ENCODE data around the gene TEKTIP1. TPM values are rescaled to one million over a fixed set of nuclear protein-coding genes. Genes with fewer than 3 reads are reported as not detected.

Gene TEKTIP1
- total and polyA plus RNA-seq, 10 of the 15 experiments (the other 5 are each of a cell fraction or from before 2014, with no cell fraction given), result 0.18 to 2.6 (median 0.60) TPM; not detected in 5

- Histone ChIP-seq H3K4me1 (ENCODE audit: control insufficient read depth, insufficient read depth, low read length) (peaks cover 7% of the 10 kb centered on the region), H3K4me3 (peak within 1 kb of the TSS; percentile 99), H3K4me2 (ENCODE audit: control insufficient read depth, insufficient read depth) (peak within 1 kb of the TSS; percentile 97), H3K27ac (ENCODE audit: control insufficient read depth, insufficient read depth) (peak within 1 kb of the TSS; percentile 91), H3K36me3 (ENCODE audit: control insufficient read depth in 2 of 2, insufficient read depth in 2 of 2, low read length in 1 of 2) (no peaks in the 10 kb centered on the region; a peak in 3 of 4 replicates), H4K20me1 (ENCODE audit: control insufficient read depth, insufficient read depth) (no peaks in the 10 kb centered on the region), H3K9ac (ENCODE audit: control insufficient read depth, insufficient read depth, low read length) (peak within 1 kb of the TSS; percentile 91), H2AFZ (ENCODE audit: control insufficient read depth, low read depth, low read length) (peak within 1 kb of the TSS; percentile 98), H3K27me3 (replicated peaks in 1 of 2; ENCODE audit: control insufficient read depth in 2 of 2, insufficient read depth in 2 of 2, low read length in 1 of 2) (no peaks in the 10 kb centered on the region), H3K79me2 (ENCODE audit: control insufficient read depth, insufficient read depth, low read length) (peaks cover 36% of the 10 kb centered on the region), H3K9me3 (replicated peaks; ENCODE audit: control insufficient read depth, insufficient read depth, low read length) (no peaks in the 10 kb centered on the region)
- ChIA-PET POLR2A (interaction anchor here (0.9 kb wide), 1 partner anchor 9 kb away, joined by 4 read pairs; no protein-coding TSS in a partner anchor), CTCF (no interaction called here), RAD21 (ENCODE audit: unreplicated experiment) (no interaction called here), SMC1A (ENCODE audit: uncharacterized antibody, unreplicated experiment) (interaction anchor here (0.6 kb wide), 1 partner anchor 49 kb away, joined by 3 read pairs; no protein-coding TSS in a partner anchor)
- FAIRE-seq, result peak; percentile 95
- peak; percentile 93 for ATAC-seq
- intact Hi-C loops (cut with micrococcal nuclease; ENCODE audit: unreplicated experiment), result no loop called here
- BruUV-seq (replicated peaks), result TSS peak; percentile 89
- in situ Hi-C loops (cut with MboI), result no loop called here
- WGBS (ENCODE audit: insufficient coverage, insufficient replicate concordance, low lambda C conversion rate, missing lambda C conversion rate), result under 1% methylated on average over 45 of the region's 79 CpGs
- DNase-seq (ENCODE audit: low read depth, low spot score), result peak; percentile 94
- TF ChIP-seq NBN (IDR thresholded peaks at IDR 0.05) (peak; percentile 70), ELK1 (IDR thresholded peaks at IDR 0.05; ENCODE audit: low read depth, low read length) (peak; percentile 81), EP300 (IDR thresholded peaks at IDR 0.05; ENCODE audit: borderline replicate concordance in 1 of 2, control insufficient read depth in 1 of 2, low read depth in 2 of 2, low read length in 2 of 2) (peak in 1 of 2 experiments; percentile 18; a peak in 1 of 4 replicates), PAX5 (IDR thresholded peaks at IDR 0.05; ENCODE audit: borderline replicate concordance, low read depth, low read length) (0 out of 2 replicates have a peak, but pooled peaks have one; percentile 29), SP1 (IDR thresholded peaks at IDR 0.05; ENCODE audit: low read depth, low read length) (peak; percentile 70), POLR2AphosphoS2 (IDR thresholded peaks at IDR 0.05; ENCODE audit: low read depth, low read length) (no peak), SIX5 (IDR thresholded peaks at IDR 0.05; ENCODE audit: low read depth, low read length, severe bottlenecking) (no peak), KLF5 (IDR thresholded peaks at IDR 0.05; ENCODE audit: partially characterized antibody) (peak; percentile 73), SREBF2 (IDR thresholded peaks at IDR 0.05; ENCODE audit: low read length) (no peak), FOXK2 (IDR thresholded peaks at IDR 0.05) (peak; percentile 54), HDAC6 (IDR thresholded peaks at IDR 0.05; ENCODE audit: unreplicated experiment) (no peak), KAT2A (conservative IDR thresholded peaks at IDR 0.05; ENCODE audit: control insufficient read depth, low read depth, low read length) (no peak), GATAD2B (conservative IDR thresholded peaks at IDR 0.05; ENCODE audit: low read depth) (no peak; the same call in 1 of the 2 replicates), SUZ12 (IDR thresholded peaks at IDR 0.05; ENCODE audit: unreplicated experiment) (no peak), FOXM1 (IDR thresholded peaks at IDR 0.05; ENCODE audit: low read depth, low read length) (peak; percentile 100), NKRF (conservative IDR thresholded peaks at IDR 0.05) (peak; percentile 97), ZSCAN29 (IDR thresholded peaks at IDR 0.05) (no peak), SPI1 (IDR thresholded peaks at IDR 0.05; ENCODE audit: borderline replicate concordance, insufficient read depth, low read depth, low read length) (peak; percentile 62; the same call in 1 of the 2 replicates), BMI1 (IDR thresholded peaks at IDR 0.05; ENCODE audit: borderline replicate concordance) (peak; percentile 99), IRF4 (IDR thresholded peaks at IDR 0.05; ENCODE audit: low read depth, low read length) (peak; percentile 78), MYC (IDR thresholded peaks at IDR 0.05; ENCODE audit: insufficient read depth, insufficient read length, insufficient replicate concordance, low read length, severe bottlenecking) (no peak), JUNB (IDR thresholded peaks at IDR 0.05) (0 out of 2 replicates have a peak, but pooled peaks have one; percentile 32), RBBP5 (conservative IDR thresholded peaks at IDR 0.05) (no peak)
Observed at GRCh38 chr19:3505598-3506383, 33.2 kb upstream of the TEKTIP1 start, which contains the start of gene FZR1. Gene FZR1 (plus strand): TSS chr19:3506311. CDS start chr19:3522990, 16,679 bp downstream.
